HG02973 (cell line): Measurements from ENCODE around the gene GPSM1.

ENCODE experiments used
- ATAC-seq: cut with Tn5 transposase; IDR thresholded peaks from one replicate; pipeline ENCODE4 v1.9.1; 2021; ENCODE audit warnings: moderate library complexity; ENCODE audit not compliant: unreplicated experiment

GPSM1 gene

DNA sequence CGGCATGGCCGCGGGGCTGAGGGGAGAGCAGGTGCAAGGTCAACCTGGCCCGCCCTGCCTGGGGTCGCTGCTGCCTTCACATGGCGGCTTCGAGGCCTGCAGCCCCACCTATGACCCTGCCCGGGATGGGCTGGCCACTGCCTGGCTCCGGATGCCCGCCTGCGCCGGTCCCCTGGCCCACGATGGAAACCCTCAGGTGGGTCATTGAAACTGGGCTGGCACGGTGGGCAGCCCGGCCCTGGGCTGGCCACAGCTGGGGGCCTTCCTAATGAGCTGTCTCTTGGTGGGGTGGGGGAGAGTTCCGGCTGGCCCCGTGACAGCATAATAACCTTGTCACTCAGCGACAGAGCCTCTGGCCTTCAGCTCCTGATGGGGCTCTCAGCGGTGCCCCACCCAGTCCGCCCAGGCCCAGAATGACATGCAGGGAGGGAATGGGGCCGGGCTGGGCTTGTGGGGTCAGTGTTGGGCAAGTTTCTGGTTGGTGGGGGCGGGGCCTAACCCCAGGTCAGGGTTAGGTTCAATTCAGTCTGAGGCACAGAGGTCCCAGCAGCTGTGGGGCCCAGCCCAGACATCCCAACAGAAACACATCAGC, 23.4 kb upstream of the GPSM1 start, which contains the start of gene CCDC187:
Gene CCDC187, minus strand, starts transcription at position 270 of the 592 bp plus-strand sequence. Its CDS starts 264 bp downstream, at position 6.
- ATAC-seq = no peak

DNA sequence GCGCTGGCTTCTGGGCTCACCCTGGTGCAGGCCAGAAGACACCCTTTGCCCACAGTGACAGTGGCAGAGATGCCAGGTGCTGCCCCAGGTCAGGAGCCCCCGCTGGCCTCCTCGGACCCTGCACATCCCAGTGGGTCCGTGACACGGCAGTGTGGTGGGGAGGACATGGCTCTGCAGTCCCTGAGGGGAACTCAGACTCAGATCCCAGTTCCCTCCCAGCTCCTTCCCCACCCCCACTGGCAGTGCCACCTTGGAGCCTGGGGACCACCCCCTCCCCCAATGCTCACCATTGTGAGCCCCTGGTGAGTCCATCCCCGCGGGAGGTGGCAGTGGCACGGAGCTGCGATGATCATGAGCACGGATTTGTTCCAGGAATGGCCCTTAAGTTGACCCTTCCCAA, 22.9 kb upstream of the GPSM1 start:
- no peak for ATAC-seq

DNA sequence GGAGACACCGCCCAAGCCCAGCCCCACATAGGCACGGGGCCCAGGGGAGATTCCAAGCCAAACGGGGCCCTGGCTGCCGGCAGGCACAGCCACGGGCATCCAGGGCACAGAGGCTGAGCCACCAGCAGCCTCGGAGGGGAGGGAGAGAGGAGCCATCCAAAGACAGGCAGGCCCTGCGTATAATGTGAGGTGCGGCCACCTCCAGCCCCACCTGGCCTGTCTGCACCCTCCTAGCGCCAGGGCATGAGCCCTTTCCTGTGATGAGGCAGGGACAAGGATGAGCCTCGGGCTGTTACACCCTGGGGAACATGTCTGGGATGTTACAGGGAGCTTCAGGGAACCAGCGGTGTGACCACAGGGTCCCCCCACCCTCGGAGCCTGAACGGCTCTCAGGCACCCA, 22.4 kb upstream of the GPSM1 start:
- no peak for ATAC-seq

DNA sequence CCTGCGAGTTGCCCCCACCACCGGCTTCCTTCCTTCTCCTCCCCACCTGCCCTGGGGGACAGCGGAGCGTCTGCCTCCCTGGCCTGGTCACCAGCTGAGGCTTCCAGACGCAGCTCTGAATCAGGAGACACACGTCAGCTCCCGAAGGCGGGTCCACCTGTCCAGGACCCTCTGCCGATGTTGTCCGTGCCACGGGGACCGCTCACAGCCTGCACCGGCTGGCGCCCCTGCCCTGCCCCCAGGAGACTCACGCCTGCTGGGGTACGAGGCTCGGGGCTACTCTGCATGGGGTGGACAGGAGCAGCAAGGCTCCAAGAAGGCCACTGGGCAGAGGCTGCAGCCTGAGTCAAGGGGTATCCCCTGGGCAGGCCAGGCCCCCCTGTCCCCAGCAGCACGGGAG, 21.5 kb upstream of the GPSM1 start:
- ATAC-seq = no peak

DNA sequence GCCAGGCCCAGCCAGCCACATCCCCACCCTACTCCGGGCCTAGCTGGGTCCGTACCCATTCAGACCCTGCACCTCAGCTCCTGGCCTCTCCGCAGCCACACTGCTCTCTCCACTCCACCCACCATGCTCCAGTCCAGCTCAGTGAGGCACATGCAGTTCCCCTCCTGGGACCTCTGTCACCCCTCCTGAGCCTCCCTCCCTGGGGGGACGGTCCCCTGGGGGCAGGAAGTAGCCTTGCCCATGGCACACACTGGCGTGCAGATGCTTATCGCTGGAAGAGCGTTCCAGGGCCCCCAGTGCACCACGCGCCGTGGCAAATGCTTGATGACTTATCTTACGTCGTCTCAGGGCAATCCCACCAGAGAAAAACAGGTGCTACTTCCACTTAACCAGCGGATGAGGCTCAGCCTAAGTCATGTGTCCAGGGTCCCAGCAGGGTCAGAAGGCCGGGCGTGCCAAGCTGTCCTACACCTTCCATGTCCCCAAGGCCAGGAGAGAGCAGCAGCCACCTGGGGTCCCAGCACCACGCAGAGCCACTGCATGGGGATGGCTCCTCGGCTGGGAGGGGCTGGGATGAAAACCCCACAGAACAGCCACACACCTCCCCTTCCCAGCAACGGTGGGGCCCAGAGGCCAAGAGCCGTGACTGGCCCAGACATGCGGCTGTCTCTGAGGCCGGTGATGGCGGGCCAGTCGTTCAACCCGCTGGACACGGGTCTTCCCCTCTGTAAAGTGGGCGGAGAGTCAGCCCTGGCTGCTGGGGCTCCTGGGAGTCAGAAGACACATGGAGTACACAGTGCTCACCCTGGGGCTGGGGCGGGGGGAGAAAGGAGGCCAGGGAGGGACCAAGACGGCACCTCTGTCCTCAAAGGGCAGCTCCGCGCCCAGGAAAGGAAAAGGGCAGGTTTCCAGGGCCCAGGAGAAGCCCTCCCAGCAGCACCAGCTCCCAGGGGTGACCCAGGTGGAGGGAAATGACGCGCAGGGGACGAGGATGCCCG, 20.8 kb upstream of the GPSM1 start:
- ATAC-seq = no peak

DNA sequence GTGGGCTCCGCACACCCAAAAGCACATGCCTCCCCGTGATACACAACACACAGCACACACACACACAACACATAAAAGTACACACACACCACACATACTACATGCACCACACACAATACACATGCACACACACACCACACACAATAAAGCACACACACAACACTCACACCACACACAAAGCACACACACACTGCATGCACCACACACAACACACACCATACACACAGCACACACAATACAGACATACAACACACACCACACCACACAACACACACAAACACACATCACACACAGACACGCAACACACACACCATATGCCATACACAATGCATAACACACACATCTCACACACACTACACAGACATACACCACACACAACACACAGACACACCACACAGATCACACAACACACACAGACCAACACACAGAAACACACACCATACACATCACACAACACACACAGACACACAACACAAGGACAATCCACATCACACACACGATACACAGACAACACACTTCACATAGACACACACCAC, 20.1 kb upstream of the GPSM1 start:
- ATAC-seq = no peak

DNA sequence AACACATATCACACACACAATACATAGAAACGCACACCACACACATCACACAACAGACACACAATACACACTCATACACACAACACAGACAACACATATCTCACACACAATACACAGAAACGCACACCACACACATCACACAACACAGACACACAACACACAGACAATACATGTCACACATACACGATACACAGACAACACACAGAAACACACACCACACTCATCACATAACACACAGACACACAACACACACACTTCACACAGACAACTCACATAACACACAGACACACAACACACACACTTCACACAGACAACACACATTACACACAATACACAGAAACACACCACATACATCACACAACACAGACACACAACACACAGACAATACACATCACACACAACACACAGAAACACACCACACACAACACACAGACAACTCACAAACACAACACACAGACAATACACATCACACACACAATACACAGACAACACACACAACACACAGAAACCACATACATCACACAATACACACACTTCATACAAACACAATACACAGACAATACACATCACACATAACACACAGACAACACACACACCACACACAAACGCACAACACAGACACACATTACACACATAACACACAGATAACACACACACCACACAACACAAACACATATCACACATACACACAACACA, 19.2 kb upstream of the GPSM1 start:
- ATAC-seq = no peak

DNA sequence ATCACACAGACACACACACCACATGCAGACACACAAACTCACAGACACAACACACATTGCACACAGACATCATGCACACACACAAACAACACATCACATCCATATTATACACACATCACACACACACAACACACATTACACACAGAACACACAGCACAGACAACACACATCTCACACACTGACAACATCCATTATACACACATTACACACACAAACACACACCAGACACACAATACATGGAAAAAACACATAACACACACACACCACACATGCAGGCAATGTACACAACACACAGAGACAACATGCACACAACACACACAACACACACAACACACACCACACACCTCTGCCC, 18.7 kb upstream of the GPSM1 start:
- ATAC-seq = no peak

DNA sequence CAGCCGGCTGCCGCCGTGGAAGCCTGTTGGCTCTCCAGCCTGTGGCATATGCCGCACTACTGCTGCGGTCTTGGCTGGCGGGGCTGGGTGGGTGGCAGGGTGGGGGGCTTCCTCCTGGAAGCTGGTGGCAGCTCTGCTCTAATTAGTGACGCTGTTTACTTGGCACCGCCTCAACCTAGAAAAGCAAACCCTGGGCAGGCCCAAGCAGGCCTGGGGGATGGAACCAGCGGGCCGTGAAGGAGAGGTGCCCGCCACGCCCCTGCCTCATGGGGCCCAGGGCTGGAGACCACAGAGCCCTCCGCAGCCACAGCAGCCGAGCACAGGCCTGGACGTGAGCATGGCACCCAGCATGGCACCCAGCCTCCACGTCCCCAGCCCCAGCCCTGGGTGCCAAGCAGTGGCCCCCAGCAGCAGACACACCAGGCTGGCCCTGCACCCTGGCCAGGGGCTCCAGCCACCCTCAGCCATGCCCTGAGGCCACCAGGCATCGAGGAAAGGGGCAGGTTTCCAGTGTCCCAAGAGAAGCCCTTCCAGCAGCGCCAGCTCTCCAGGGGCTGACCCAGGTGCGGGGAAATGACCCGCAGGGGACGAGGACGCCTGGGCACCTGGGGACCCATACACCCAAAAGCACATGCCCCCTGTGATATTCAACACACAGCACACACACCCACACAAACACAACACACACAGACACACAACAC, 18.1 kb upstream of the GPSM1 start:
- ATAC-seq = no peak

DNA sequence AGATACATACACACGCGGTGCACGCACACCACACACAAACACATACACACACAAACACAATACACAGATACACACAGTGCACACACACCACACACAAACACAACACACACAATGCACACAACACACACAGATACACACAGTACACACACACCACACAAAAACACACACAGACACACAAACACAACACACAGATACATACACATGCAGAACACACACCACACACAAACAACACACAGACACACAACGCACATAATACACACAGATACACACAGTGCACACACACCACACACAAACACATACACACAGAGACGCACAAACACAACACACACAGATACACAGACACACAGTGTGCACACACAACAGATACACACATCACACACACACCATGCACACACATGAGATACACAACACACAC, 17.5 kb upstream of the GPSM1 start:
- ATAC-seq = no peak

DNA sequence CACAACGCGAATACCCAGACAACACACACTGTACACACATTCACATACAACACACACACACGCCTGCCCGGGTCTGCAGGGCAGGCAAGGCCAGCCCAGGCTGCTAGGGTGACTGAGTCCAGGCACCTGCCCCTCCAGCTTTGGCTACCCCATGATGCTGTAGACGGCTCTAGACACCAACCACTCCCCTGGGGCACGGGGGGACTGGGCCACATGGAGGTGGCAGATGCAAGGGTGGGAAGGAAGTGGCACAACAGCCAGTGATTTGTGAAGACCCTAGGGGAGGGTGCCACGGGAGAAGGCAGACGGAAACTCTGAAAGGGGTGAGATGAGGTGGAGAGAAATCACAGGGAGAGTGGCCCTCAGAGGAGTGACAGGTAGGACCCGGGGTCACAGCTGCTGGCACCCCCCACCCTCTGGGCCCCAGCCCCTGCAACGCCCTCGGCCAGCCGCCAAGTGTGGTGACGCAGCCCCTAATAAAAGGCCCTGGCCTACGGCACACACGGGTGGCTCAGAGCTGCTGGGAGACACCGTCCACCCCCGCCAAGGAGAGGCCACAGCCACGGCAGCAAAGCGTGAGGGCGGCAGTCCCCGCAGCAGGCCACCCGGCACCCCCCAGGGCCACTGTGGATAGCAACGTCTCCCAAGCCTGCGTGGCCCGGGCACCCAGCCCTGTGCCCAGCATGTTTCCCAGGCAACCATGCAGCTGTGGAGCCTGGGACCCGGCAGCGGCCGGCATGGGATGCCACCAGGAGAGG, 16.9 kb upstream of the GPSM1 start:
- no peak for ATAC-seq

DNA sequence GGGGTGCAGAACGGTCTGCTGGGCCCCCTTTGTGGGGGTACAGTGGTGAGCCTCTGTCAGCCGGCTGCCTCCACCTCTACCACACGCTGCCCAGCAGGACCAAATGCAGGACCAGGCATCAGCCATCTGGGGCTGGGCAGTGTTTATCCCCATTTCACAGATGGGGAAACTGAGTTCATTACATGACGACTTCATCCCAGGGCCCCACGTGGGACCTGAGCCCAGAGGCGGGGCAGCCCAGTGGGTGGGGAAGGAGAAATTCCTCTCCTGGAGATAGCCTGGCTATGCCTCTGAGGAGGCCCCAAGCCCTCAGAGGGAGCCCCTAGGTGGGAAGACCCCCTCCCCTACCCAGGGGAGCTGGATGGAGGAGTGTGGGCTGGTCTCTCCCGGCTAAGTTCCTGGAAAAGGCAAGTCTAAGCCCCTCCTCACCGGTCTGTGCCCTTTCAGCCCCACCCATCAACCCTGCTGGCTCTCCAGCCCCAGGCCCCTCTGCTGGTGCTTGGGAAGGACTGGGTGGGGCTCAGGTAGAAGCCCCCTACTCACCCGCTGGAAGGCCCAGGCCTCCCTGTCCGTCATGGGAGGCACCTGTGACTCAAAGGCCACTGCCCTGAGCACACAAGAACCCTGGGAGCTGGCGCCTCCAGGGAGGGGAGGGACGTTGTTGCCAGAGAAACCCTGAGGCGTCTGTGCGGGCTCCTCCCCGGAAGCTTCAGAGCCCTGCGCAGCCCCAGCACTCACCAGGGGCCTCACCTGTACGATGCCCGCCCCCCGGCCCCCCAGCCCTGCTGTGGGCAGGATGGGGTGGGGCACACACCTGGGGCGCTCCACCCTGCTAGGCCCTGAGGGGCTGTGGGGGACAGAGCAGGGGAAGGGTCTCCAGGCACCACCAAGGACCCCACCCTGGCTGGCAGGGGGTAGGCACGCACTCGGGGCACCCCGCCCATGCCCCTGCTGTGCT, 16.0 kb upstream of the GPSM1 start:
- ATAC-seq = no peak

DNA sequence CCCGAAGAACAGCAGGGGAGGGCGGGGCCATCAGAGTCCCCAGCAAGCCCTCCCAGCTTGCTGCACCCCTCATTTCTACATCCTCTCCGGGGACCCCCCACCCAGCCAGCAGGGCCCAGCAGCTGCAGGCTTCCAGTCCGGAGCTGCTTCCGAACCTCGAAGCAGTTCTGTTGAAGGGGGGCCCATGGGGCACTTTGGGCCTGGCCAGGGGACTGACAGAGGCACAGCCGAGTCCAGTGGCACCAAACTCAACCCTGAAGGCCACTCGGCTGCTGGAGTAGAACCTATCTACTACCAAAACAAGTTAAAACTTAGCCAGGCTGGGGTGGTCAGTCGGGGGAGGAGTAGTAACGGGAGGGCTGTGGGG, 15.3 kb upstream of the GPSM1 start:
- ATAC-seq = no peak

DNA sequence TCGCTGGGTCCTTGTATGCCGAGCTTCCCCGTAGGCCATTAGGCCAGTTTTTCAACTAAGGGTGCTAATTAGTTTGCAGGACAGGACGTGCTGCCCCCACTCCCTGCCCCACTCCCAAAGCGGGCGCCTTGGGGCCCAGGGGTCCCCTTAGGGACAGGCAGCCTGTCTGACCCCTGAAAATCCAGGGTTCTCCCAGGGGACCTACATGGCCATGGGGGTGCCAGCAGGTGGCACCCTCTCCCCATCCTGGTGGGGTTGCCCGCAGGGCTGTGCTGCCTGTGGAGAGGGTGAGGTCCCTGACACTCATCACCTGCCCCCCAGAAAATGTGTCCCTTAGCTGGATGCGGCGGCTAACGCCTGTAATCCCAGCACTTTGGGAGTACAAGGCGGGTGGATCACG, 14.9 kb upstream of the GPSM1 start:
- no peak for ATAC-seq

DNA sequence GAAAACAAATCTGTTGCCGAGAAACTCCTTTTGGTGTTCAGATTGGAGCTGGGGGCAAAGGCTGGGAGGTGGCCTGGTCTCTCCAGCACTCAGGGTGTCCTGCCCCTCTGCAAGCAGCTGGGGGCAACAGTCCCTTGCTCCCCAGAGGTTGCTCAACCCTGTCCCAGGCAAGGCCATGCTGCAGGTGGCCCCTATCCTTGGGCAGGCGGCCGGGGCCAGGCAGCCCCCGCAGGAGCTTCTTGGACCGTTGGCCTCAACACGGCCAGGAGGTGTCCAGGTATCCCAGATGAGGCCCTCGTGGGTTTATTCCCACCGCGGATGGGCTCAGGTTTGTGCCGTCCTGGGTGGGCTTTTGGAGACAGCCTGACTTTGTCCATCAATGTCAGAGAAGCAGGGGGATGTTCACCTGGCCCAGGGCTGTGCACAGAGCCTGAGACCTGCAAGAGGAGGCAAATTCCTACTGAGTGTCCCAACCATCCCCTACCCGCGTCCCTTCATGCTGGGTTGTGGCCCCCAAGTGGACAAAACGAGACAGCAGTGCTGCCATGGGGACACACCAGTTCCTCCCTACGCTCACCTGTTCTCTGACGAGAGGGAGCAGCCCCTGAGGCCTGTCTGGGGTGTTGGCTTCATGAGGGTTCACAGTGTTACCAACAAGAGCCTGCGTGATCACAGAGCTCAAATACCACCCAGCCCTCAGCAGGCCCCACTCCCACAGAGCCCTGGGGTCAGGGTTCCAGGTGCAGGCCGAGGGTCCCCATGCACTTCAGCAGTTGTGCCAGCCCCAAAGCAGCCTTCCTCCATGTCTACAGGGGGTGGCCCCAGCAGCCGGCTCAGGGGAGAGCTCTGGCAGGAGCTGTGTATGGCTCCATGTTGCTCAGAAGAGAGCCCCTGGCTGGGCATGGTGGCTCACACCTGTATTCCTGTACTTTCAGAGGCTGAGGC, 14.0 kb upstream of the GPSM1 start:
- no peak for ATAC-seq

DNA sequence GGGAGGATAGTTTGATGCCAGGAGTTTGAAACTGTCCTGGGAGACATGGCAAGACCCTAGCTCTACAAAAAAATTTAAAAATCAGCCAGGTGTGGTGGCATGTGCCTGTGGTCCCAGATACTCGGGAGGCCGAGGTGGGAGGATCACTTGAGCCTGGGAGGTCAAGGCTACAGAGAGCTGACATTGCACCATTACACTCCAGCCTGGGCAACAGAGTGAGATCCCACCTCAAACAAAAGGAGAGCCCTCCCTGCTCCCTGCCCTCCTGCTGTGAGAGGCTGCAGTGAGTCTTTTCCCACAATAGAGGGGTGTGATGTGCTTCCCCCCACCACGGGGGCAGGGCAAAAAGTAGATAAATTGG, 13.3 kb upstream of the GPSM1 start:
- no peak for ATAC-seq

DNA sequence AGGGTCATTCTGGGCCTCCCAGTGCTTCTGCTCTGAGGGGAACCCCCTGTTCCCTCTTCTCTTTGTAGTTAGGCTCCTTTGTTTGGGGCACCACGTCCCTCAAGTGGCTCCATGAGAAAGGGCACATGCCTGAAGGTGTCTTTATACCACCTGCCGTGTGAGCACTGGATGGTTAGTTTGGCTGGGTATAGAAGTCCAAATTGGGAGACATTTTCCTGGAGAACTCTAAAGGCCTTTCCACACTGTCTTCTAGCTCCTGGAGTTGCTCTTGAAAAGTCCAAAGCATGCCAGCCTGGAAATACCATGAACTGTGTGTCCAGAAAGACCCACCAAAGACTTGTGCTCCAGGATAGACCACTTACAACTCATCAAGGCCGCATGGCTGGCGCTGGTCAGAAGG, 12.4 kb upstream of the GPSM1 start:
- ATAC-seq = no peak

DNA sequence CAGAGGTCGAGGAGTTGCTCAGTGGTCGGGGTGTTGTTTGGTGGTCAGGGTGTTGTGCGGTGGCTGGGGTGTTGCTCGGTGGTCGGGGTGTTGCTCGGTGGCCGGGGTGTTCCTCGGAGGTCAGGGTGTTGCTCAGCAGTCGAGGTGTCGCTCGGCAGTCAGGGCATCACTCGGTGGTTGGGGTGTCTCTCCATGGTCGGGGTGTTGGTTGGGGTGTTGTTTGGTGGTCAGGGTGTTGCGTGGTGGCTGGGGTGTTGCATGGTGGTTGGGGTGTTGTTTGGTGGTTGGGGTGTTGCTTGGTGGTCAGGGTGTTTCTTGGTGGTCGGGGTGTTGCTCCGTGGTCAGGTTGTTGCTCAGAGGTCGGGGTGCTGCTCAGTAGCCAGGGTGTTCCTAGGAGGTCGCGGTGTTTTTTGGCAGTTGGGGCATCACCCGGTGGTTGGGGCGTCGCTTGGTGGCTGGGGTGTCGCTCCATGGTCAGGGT, 11.0 kb upstream of the GPSM1 start:
- ATAC-seq = no peak
